ENCODE results near the gene NOCT. TPM values are rescaled to one million over a fixed set of nuclear protein-coding genes. Genes with fewer than 3 reads are reported as not detected.
"Not testable (repeated sequence)": the region's sequence is repeated elsewhere in the genome, so short reads cannot be mapped to it uniquely, and the experiment has no call there.

The NOCT gene
- polyA plus RNA-seq (2013, experiment 1 of 2; ENCODE audit: insufficient read length) = 16.1 TPM
- polyA plus RNA-seq (2013, experiment 2 of 2; ENCODE audit: insufficient read length) = 14.4 TPM

GRCh38 chr4:139015269-139015947 is at the start of gene NOCT:
TSS of gene NOCT (plus strand) at chr4:139015781. CDS start at chr4:139015982, 201 bp downstream.
- DNase-seq = peak; percentile 90

GRCh38 chr4:138967313-138967712 is 48.3 kb upstream of the NOCT start:
- no peak for DNase-seq

GRCh38 chr4:138972956-138973801 is 42.4 kb upstream of the NOCT start:
- no peak for DNase-seq

GRCh38 chr4:138975225-138975624 is 40.4 kb upstream of the NOCT start:
- DNase-seq = no peak

GRCh38 chr4:138976526-138976925 is 39.1 kb upstream of the NOCT start:
- DNase-seq = no peak

GRCh38 chr4:138977524-138977923 is 38.1 kb upstream of the NOCT start:
- no peak for DNase-seq

- no peak for DNase-seq
Measured at GRCh38 chr4:138978028-138978585, 37.5 kb upstream of the NOCT start.

- no peak for DNase-seq
Measured at GRCh38 chr4:138978600-138978999, 37.0 kb upstream of the NOCT start.

GRCh38 chr4:138979742-138980141 is 35.8 kb upstream of the NOCT start:
- DNase-seq = no peak

- DNase-seq = no peak
Measured at GRCh38 chr4:138981930-138982390, 33.6 kb upstream of the NOCT start.

- DNase-seq = no peak
Measured at GRCh38 chr4:138982754-138983153, 32.8 kb upstream of the NOCT start.

- no peak for DNase-seq
Measured at GRCh38 chr4:138983690-138984089, 31.9 kb upstream of the NOCT start.

- no peak for DNase-seq
Measured at GRCh38 chr4:138984647-138985046, 30.9 kb upstream of the NOCT start.

GRCh38 chr4:138992676-138993075 is 22.9 kb upstream of the NOCT start:
- no peak for DNase-seq

GRCh38 chr4:138996090-138996489 is 19.5 kb upstream of the NOCT start:
- DNase-seq = no peak

- DNase-seq = no peak
Measured at GRCh38 chr4:138999666-139000065, 15.9 kb upstream of the NOCT start.

- DNase-seq = not testable (repeated sequence)
Measured at GRCh38 chr4:139000134-139000533, 15.4 kb upstream of the NOCT start.

- DNase-seq = not testable (repeated sequence)
Measured at GRCh38 chr4:139001430-139001829, 14.2 kb upstream of the NOCT start.

- DNase-seq = not testable (repeated sequence)
Measured at GRCh38 chr4:139003668-139004067, 11.9 kb upstream of the NOCT start.

- no peak for DNase-seq
Measured at GRCh38 chr4:139005774-139006173, 9.8 kb upstream of the NOCT start.

- no peak for DNase-seq
Measured at GRCh38 chr4:139007640-139008039, 7.9 kb upstream of the NOCT start.

- DNase-seq = not testable (repeated sequence)
Measured at GRCh38 chr4:139008278-139008677, 7.3 kb upstream of the NOCT start.

- DNase-seq = no peak
Measured at GRCh38 chr4:139009702-139010101, 5.9 kb upstream of the NOCT start.
